ENCODE measurements around the gene SSU72.

SSU72 gene

DNA sequence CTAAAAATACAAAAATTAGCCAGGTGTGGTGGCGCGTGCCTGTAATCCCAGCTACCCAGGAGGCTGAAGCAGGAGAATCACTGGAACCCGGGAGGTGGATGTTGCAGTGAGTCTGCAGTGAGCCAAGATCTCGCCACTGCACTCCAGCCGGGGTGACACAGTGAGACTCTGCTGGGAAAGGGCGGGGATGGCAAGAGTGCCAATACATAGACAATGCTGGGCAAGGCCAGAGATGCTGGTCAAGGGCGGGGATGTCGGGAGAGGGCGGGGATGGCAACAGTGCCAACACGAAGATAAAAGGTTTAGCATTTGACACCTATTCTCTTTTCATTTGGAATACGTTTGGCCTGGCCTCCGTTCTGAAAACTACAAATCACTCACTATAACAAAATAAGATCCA is 11.0 kb downstream of the SSU72 start:
- Histone ChIP-seq H4K20me1 (ENCODE audit: low read depth, low read length) (peaks cover 13% of the 10 kb centered on the region; the same call in 1 of the 2 replicates), H3F3A (ENCODE audit: insufficient read depth) (peaks cover under 1% of the 10 kb centered on the region; the same call in 1 of the 2 replicates), H3K4me3 (ENCODE audit: insufficient read depth, low read length, poor library complexity, severe bottlenecking) (no peak overlapping the region), H3K27ac (ENCODE audit: low read depth, low read length) (no peak overlapping the region), H3K9ac (ENCODE audit: low read length) (no peak overlapping the region), H3K9me2 (replicated peaks; ENCODE audit: insufficient read depth, low read length) (no peaks in the 10 kb centered on the region), H3K9me3 (ENCODE audit: insufficient read depth, low read length) (no peaks in the 10 kb centered on the region), H3K27me3 (ENCODE audit: low read length) (no peaks in the 10 kb centered on the region), H3K4me2 (ENCODE audit: low read depth, low read length, poor library complexity, severe bottlenecking) (no peak overlapping the region), H3K79me2 (ENCODE audit: insufficient read depth, low read length) (peaks cover 43% of the 10 kb centered on the region), H3K36me3 (ENCODE audit: low read length) (no peaks in the 10 kb centered on the region; the same call in 1 of the 2 replicates), H2AFZ (ENCODE audit: low read depth, low read length, severe bottlenecking) (no peak overlapping the region)
- TF ChIP-seq EZH2phosphoT487 (conservative IDR thresholded peaks at IDR 0.05; ENCODE audit: low read length), result no peak
- TF ChIP-seq, protein P1, sequence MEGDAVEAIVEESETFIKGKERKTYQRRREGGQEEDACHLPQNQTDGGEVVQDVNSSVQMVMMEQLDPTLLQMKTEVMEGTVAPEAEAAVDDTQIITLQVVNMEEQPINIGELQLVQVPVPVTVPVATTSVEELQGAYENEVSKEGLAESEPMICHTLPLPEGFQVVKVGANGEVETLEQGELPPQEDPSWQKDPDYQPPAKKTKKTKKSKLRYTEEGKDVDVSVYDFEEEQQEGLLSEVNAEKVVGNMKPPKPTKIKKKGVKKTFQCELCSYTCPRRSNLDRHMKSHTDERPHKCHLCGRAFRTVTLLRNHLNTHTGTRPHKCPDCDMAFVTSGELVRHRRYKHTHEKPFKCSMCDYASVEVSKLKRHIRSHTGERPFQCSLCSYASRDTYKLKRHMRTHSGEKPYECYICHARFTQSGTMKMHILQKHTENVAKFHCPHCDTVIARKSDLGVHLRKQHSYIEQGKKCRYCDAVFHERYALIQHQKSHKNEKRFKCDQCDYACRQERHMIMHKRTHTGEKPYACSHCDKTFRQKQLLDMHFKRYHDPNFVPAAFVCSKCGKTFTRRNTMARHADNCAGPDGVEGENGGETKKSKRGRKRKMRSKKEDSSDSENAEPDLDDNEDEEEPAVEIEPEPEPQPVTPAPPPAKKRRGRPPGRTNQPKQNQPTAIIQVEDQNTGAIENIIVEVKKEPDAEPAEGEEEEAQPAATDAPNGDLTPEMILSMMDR (IDR thresholded peaks at IDR 0.05; ENCODE audit: insufficient read depth, low read length, poor library complexity, severe bottlenecking), result no peak

DNA sequence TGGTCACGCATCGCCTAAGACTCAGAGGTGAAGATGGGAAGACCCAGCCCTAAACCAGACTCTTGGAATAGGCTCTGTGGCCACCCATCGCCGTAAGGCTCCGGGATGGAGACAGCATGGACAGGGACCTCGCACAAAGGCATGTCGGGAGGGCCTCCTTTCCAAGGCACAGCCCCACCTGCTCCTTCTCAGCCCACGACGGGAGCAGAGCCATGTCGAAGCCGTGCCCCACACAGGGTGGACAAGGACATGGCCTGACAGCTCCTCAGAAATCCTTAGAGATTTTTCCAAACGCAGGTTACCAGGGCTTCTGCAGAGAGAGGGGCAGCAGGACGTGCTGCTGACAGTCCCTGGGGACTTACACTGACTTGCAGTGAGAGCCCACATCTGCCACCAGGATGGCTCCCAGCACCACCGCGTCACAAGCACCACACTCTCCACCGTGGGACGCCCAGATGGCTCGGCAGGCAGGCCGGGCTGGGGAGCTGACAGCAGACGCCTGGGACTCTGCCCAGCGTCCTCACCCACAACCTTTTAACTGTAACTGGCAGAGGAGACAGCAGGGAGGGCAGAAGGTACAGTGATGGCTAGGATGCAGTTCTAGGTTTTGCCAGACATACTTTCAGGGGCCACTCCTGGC is 12.0 kb downstream of the SSU72 start:
- Histone ChIP-seq H3K36me3 (ENCODE audit: low read length) (no peaks in the 10 kb centered on the region; the same call in 1 of the 2 replicates), H3K27ac (ENCODE audit: low read depth, low read length) (no peak overlapping the region), H3K4me2 (ENCODE audit: low read depth, low read length, poor library complexity, severe bottlenecking) (no peak overlapping the region), H3K27me3 (ENCODE audit: low read length) (no peaks in the 10 kb centered on the region), H3K9me3 (ENCODE audit: insufficient read depth, low read length) (no peaks in the 10 kb centered on the region), H3K4me3 (ENCODE audit: insufficient read depth, low read length, poor library complexity, severe bottlenecking) (no peak overlapping the region), H2AFZ (ENCODE audit: low read depth, low read length, severe bottlenecking) (no peak overlapping the region), H4K20me1 (ENCODE audit: low read depth, low read length) (peaks cover 13% of the 10 kb centered on the region; the same call in 1 of the 2 replicates), H3K9ac (ENCODE audit: low read length) (no peak overlapping the region), H3F3A (ENCODE audit: insufficient read depth) (peaks cover 4% of the 10 kb centered on the region; the same call in 1 of the 2 replicates), H3K79me2 (ENCODE audit: insufficient read depth, low read length) (peaks cover 33% of the 10 kb centered on the region), H3K9me2 (replicated peaks; ENCODE audit: insufficient read depth, low read length) (no peaks in the 10 kb centered on the region)
- TF ChIP-seq, protein P1 (IDR thresholded peaks at IDR 0.05; ENCODE audit: insufficient read depth, low read length, poor library complexity, severe bottlenecking), result no peak
- no peak for TF ChIP-seq EZH2phosphoT487 (conservative IDR thresholded peaks at IDR 0.05; ENCODE audit: low read length)

DNA sequence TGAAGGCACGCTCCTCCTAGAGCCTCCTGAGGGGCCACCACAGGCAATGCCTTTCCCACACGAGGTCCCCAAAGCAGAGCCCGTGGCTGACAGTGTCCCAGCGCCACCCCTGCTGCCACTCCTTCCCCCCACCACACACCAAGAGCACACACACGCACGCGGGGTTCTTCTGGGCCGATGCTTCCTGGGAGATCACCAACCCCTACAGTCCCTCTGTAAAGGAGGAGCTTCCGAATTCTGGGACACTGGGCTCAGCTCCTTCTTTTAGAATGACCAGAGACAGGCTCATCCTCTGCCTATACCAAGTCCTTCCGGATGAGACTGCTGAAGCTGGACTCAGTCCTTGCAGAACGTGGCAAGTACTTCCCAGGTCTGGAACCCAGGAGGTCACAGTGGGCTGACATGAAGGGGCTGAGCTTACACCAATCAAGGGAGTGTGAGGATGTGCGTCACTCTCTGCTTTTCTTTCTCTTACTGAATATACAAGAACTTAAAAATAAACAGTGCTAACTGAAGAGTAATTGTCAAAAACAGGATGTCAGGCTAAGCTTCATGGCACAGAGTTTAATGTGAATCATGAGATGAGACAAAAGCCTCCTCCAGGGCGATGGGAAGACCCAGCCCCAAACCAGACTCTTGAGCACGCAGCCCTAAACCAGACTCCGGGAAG is 12.7 kb downstream of the SSU72 start:
- Histone ChIP-seq H2AFZ (ENCODE audit: low read depth, low read length, severe bottlenecking) (no peak overlapping the region), H3K9ac (ENCODE audit: low read length) (no peak overlapping the region), H3K9me3 (ENCODE audit: insufficient read depth, low read length) (no peaks in the 10 kb centered on the region), H3K79me2 (ENCODE audit: insufficient read depth, low read length) (peaks cover 26% of the 10 kb centered on the region), H3K4me2 (ENCODE audit: low read depth, low read length, poor library complexity, severe bottlenecking) (no peak overlapping the region), H3K9me2 (replicated peaks; ENCODE audit: insufficient read depth, low read length) (no peaks in the 10 kb centered on the region), H3K4me3 (ENCODE audit: insufficient read depth, low read length, poor library complexity, severe bottlenecking) (no peak overlapping the region), H3K27ac (ENCODE audit: low read depth, low read length) (no peak overlapping the region), H3K36me3 (ENCODE audit: low read length) (no peaks in the 10 kb centered on the region; the same call in 1 of the 2 replicates), H3K27me3 (ENCODE audit: low read length) (no peaks in the 10 kb centered on the region), H3F3A (ENCODE audit: insufficient read depth) (peaks cover 4% of the 10 kb centered on the region; the same call in 1 of the 2 replicates), H4K20me1 (ENCODE audit: low read depth, low read length) (peaks cover 8% of the 10 kb centered on the region; the same call in 1 of the 2 replicates)
- TF ChIP-seq, protein P1 (IDR thresholded peaks at IDR 0.05; ENCODE audit: insufficient read depth, low read length, poor library complexity, severe bottlenecking), result no peak
- TF ChIP-seq EZH2phosphoT487 (conservative IDR thresholded peaks at IDR 0.05; ENCODE audit: low read length), result no peak
